Measurements from ENCODE around the gene RCC1.

DNA sequence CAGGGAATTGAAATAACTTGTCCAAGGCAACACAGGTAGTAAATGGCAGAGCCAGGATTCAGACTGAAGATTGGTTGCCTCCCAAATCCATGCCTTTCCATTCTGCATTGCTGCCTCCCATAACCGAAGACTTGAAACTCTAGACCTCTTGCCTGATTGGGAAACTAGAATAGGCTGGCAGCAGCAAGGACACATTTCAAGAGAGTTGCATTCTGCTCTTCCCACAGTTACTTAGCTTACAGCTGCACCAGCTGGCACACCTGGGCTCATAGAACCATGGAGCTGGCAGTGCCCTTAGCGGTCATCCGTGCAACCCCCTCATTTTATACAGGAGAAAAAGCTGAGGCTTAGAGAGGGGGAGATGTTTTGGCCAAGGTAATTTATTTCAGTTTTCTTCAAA is 55.0 kb downstream of the RCC1 start:
- TF ChIP-seq EZH2phosphoT487 (IDR thresholded peaks at IDR 0.05; ENCODE audit: unreplicated experiment) (no peak), POLR2AphosphoS5 (IDR thresholded peaks at IDR 0.05; ENCODE audit: low read depth) (no peak), EZH2 (IDR thresholded peaks at IDR 0.05; ENCODE audit: low read depth, unreplicated experiment) (no peak), JUNB (IDR thresholded peaks at IDR 0.05; ENCODE audit: unreplicated experiment) (no peak), CREB1 (CRISPR knock-in tag; IDR thresholded peaks at IDR 0.05; ENCODE audit: low read depth) (no peak), ZNF114 (CRISPR knock-in tag; IDR thresholded peaks at IDR 0.05) (no peak), ZNF331 (CRISPR knock-in tag; IDR thresholded peaks at IDR 0.05; ENCODE audit: low read depth) (no peak)
- TF ChIP-seq, protein P1, sequence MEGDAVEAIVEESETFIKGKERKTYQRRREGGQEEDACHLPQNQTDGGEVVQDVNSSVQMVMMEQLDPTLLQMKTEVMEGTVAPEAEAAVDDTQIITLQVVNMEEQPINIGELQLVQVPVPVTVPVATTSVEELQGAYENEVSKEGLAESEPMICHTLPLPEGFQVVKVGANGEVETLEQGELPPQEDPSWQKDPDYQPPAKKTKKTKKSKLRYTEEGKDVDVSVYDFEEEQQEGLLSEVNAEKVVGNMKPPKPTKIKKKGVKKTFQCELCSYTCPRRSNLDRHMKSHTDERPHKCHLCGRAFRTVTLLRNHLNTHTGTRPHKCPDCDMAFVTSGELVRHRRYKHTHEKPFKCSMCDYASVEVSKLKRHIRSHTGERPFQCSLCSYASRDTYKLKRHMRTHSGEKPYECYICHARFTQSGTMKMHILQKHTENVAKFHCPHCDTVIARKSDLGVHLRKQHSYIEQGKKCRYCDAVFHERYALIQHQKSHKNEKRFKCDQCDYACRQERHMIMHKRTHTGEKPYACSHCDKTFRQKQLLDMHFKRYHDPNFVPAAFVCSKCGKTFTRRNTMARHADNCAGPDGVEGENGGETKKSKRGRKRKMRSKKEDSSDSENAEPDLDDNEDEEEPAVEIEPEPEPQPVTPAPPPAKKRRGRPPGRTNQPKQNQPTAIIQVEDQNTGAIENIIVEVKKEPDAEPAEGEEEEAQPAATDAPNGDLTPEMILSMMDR (conservative IDR thresholded peaks at IDR 0.05; ENCODE audit: low read depth in 2 of 2), result no peak
- TF ChIP-seq, protein P2, sequence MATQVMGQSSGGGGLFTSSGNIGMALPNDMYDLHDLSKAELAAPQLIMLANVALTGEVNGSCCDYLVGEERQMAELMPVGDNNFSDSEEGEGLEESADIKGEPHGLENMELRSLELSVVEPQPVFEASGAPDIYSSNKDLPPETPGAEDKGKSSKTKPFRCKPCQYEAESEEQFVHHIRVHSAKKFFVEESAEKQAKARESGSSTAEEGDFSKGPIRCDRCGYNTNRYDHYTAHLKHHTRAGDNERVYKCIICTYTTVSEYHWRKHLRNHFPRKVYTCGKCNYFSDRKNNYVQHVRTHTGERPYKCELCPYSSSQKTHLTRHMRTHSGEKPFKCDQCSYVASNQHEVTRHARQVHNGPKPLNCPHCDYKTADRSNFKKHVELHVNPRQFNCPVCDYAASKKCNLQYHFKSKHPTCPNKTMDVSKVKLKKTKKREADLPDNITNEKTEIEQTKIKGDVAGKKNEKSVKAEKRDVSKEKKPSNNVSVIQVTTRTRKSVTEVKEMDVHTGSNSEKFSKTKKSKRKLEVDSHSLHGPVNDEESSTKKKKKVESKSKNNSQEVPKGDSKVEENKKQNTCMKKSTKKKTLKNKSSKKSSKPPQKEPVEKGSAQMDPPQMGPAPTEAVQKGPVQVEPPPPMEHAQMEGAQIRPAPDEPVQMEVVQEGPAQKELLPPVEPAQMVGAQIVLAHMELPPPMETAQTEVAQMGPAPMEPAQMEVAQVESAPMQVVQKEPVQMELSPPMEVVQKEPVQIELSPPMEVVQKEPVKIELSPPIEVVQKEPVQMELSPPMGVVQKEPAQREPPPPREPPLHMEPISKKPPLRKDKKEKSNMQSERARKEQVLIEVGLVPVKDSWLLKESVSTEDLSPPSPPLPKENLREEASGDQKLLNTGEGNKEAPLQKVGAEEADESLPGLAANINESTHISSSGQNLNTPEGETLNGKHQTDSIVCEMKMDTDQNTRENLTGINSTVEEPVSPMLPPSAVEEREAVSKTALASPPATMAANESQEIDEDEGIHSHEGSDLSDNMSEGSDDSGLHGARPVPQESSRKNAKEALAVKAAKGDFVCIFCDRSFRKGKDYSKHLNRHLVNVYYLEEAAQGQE (IDR thresholded peaks at IDR 0.05; ENCODE audit: unreplicated experiment), result no peak
- TF ChIP-seq, protein P3, sequence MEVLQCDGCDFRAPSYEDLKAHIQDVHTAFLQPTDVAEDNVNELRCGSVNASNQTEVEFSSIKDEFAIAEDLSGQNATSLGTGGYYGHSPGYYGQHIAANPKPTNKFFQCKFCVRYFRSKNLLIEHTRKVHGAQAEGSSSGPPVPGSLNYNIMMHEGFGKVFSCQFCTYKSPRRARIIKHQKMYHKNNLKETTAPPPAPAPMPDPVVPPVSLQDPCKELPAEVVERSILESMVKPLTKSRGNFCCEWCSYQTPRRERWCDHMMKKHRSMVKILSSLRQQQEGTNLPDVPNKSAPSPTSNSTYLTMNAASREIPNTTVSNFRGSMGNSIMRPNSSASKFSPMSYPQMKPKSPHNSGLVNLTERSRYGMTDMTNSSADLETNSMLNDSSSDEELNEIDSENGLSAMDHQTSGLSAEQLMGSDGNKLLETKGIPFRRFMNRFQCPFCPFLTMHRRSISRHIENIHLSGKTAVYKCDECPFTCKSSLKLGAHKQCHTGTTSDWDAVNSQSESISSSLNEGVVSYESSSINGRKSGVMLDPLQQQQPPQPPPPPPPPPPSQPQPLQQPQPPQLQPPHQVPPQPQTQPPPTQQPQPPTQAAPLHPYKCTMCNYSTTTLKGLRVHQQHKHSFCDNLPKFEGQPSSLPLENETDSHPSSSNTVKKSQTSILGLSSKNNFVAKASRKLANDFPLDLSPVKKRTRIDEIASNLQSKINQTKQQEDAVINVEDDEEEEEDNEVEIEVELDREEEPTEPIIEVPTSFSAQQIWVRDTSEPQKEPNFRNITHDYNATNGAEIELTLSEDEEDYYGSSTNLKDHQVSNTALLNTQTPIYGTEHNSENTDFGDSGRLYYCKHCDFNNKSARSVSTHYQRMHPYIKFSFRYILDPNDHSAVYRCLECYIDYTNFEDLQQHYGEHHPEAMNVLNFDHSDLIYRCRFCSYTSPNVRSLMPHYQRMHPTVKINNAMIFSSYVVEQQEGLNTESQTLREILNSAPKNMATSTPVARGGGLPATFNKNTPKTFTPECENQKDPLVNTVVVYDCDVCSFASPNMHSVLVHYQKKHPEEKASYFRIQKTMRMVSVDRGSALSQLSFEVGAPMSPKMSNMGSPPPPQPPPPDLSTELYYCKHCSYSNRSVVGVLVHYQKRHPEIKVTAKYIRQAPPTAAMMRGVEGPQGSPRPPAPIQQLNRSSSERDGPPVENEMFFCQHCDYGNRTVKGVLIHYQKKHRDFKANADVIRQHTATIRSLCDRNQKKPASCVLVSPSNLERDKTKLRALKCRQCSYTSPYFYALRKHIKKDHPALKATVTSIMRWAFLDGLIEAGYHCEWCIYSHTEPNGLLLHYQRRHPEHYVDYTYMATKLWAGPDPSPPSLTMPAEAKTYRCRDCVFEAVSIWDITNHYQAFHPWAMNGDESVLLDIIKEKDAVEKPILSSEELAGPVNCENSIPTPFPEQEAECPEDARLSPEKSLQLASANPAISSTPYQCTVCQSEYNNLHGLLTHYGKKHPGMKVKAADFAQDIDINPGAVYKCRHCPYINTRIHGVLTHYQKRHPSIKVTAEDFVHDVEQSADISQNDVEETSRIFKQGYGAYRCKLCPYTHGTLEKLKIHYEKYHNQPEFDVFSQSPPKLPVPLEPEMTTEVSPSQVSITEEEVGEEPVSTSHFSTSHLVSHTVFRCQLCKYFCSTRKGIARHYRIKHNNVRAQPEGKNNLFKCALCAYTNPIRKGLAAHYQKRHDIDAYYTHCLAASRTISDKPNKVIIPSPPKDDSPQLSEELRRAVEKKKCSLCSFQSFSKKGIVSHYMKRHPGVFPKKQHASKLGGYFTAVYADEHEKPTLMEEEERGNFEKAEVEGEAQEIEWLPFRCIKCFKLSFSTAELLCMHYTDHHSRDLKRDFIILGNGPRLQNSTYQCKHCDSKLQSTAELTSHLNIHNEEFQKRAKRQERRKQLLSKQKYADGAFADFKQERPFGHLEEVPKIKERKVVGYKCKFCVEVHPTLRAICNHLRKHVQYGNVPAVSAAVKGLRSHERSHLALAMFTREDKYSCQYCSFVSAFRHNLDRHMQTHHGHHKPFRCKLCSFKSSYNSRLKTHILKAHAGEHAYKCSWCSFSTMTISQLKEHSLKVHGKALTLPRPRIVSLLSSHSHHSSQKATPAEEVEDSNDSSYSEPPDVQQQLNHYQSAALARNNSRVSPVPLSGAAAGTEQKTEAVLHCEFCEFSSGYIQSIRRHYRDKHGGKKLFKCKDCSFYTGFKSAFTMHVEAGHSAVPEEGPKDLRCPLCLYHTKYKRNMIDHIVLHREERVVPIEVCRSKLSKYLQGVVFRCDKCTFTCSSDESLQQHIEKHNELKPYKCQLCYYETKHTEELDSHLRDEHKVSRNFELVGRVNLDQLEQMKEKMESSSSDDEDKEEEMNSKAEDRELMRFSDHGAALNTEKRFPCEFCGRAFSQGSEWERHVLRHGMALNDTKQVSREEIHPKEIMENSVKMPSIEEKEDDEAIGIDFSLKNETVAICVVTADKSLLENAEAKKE (CRISPR knock-in tag; IDR thresholded peaks at IDR 0.05), result no peak

Measured in GM23338 (cell line).